Uterus (tissue), 4 donors: ENCODE results near the gene TCF4. TPM values are rescaled to one million over a fixed set of nuclear protein-coding genes. Genes with fewer than 3 reads are reported as not detected.

Experiments used
- DNase-seq, 2 donors: peaks; one replicate each; pipeline ENCODE4 v3.0.0-alpha.2; 2019 to 2020
- H3K27ac ChIP-seq, 2 donors: fragments of 200-600 bp; sonication (generic); 1 replicate in 1 of 2; 2 replicates in 1 of 2; pipeline ENCODE4 v1.5.1; 2016 to 2018
- H3K27me3 ChIP-seq, 2 donors: fragments of 200-600 bp; sonication (generic); one replicate each; pipeline ENCODE4 v1.5.1; 2018 to 2019; ENCODE audit warnings: control low read depth in 1 of 2
- H3K36me3 ChIP-seq, 2 donors: fragments of 200-600 bp; sonication (generic); one replicate each; pipeline ENCODE4 v1.5.1; 2019; ENCODE audit warnings: control low read depth in 1 of 2
- H3K4me1 ChIP-seq, 2 donors: fragments of 200-600 bp; sonication (generic); one replicate each; pipeline ENCODE4 v1.5.1; 2018 to 2019; ENCODE audit warnings: control low read depth in 1 of 2
- H3K4me3 ChIP-seq, 2 donors: fragments of 200-600 bp; sonication (generic); 1 replicate in 1 of 2; 2 replicates in 1 of 2; pipeline ENCODE4 v1.5.1; 2018 to 2019; ENCODE audit warnings: mild to moderate bottlenecking in 1 of 2
- H3K9me3 ChIP-seq, 2 donors: fragments of 200-600 bp; sonication (generic); one replicate each; pipeline ENCODE4 v1.5.1; 2019; ENCODE audit warnings: control low read depth in 1 of 2
- CTCF ChIP-seq, 4 experiments: fragments of 200-600 bp in 2 of 4; fragments of 450-650 bp in 2 of 4; sonication (generic) in 2 of 4; IDR thresholded peaks; one replicate each; pipeline ENCODE4 v1.5.1; 2016 to 2019; ENCODE audit warnings: antibody characterized with exemption in 4 of 4, mild to moderate bottlenecking in 2 of 4, moderate library complexity in 1 of 4
- POLR2A ChIP-seq, 2 donors: fragments of 450-650 bp; IDR thresholded peaks; one replicate each; pipeline ENCODE4 v1.6.1; 2016; ENCODE audit warnings: antibody characterized with exemption in 2 of 2, mild to moderate bottlenecking in 1 of 2, moderate library complexity in 1 of 2
- intact Hi-C: fragments of 100-400 bp; cut with DNase I; formaldehyde crosslinking; loops from one replicate; pipeline ENCODE4 v1.15.1; 2023; ENCODE audit warnings: low total_unique reads
- total RNA-seq, 4 donors: library from RNA; depleted of rRNA in 3 of 4; stranded (reverse); fragments of >200 nt in 3 of 4; gene quantifications; one replicate each; pipeline versions ENCODE4 v1.1.0 to v1.2.4, GENCODE V29; 2014 to 2023
- donor health status: DM: yes; HTN: yes; CAD: no.

TCF4 gene
- total RNA-seq, 4 donors from 2014 or later = 123 to 514 (median 163) TPM

GRCh38 chr18:55555395-55556027 lies 32.5 kb downstream of the TCF4 start:
- TF ChIP-seq POLR2A (IDR thresholded peaks at IDR 0.05) = no peak
- no peak for TF ChIP-seq CTCF (IDR thresholded peaks at IDR 0.05)
- Histone ChIP-seq H3K27me3 (no peaks in the 10 kb centered on the region), H3K36me3 (no peaks in the 10 kb centered on the region), H3K9me3 (no peaks in the 10 kb centered on the region), H3K27ac (no peak overlapping the region), H3K4me1 (no peaks in the 10 kb centered on the region), H3K4me3 (no peak overlapping the region)
- intact Hi-C loops = no loop called here
- no peak for DNase-seq

DNA sequence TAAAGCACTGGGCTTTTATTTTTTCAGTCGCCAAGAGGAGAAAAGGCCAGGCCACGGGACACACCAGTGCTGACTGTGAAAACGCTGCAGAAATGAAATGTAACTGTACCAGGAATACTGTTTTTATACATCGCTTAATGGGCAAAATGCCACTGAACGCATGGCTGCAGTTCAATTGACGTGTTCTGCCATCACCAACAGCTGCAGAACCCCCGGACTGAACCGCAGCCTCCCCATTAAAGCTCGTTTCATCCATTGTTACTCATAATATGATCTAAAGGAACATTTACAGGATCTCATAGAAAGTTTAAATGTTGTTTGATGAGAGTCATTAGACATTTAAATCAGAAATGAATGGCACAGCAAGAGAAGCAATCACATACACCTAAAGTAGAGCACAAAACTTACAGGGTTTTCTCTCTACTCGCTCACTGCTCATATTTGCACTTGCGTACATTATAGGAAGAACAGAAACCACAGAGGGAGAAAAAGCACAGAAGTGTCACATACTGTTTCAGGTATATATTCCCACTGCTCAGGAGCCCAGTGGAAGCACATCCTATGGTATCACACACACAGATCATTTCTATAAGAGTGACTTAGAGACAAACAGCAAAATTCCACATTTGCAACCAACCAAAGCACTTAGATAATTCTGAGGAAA lies 35.3 kb downstream of the TCF4 start:
- no peaks in the 10 kb centered on the region for H3K36me3 ChIP-seq
- no peak for TF ChIP-seq POLR2A (IDR thresholded peaks at IDR 0.05)
- TF ChIP-seq CTCF (IDR thresholded peaks at IDR 0.05) = no peak
- no peak for DNase-seq
- intact Hi-C loops = no loop called here
- H3K9me3 ChIP-seq = no peaks in the 10 kb centered on the region
- no peak overlapping the region for H3K27ac ChIP-seq
- no peak overlapping the region for H3K4me3 ChIP-seq
- H3K4me1 ChIP-seq = no peaks in the 10 kb centered on the region
- no peaks in the 10 kb centered on the region for H3K27me3 ChIP-seq

GRCh38 chr18:55551227-55551626 lies 36.8 kb downstream of the TCF4 start:
- Histone ChIP-seq H3K27me3 (no peaks in the 10 kb centered on the region), H3K4me1 (no peaks in the 10 kb centered on the region), H3K9me3 (no peaks in the 10 kb centered on the region), H3K27ac (no peak overlapping the region), H3K4me3 (no peak overlapping the region), H3K36me3 (no peaks in the 10 kb centered on the region)
- no peak for DNase-seq
- intact Hi-C loops = no loop called here
- no peak for TF ChIP-seq CTCF (IDR thresholded peaks at IDR 0.05)
- TF ChIP-seq POLR2A (IDR thresholded peaks at IDR 0.05) = no peak

DNA sequence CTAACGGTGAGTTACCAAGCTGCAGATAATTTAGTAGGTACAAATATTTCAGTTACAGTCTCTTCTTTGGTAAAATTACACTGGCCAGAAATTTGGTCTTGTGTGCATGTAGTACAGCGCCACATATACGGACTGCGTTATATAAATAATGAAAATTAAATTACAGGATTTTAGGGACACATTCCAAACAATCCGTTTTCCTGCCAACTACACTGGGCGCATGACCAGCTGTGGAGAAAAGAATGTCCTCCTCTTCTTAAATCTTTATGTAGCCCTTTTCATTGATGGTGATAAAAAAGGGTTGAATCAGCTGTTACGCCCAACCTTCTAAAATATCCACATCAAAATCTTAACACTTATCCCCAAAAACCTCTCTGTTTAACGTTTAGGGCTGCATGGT lies 37.5 kb downstream of the TCF4 start:
- no peaks in the 10 kb centered on the region for H3K27me3 ChIP-seq
- H3K36me3 ChIP-seq = no peaks in the 10 kb centered on the region
- no peaks in the 10 kb centered on the region for H3K4me1 ChIP-seq
- no peaks in the 10 kb centered on the region for H3K9me3 ChIP-seq
- no peak overlapping the region for H3K27ac ChIP-seq
- TF ChIP-seq CTCF (IDR thresholded peaks at IDR 0.05) (no peak), POLR2A (IDR thresholded peaks at IDR 0.05) (no peak)
- no peak for DNase-seq
- intact Hi-C loops = no loop called here
- H3K4me3 ChIP-seq = no peak overlapping the region

DNA sequence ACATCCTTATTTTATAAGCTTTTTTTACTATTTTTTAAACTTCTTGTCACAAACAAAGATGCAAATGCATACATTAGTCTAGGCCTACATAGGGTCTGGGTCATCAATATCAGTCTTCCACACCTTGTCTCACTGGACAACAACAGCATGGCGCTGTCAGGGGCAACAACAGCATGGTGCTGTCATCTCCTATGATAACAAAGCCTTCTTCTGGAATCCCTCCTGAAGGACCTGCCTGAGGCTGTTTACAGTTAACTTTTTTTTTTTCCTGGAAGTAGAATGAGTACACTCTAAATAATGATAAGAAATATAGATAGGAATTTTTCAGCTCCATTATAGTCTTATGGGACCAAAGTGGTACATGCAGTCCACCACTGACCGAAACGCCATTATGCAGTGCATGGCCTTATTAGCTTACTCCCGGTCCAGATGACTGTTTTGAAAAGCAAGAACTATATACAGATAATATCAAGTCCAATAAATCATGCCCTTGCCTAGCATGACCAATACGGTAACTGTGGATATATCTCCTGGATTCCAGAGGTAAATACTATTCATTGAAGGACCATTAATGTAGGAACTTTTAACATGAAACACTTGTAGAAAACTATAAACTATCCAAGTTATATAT lies 38.4 kb downstream of the TCF4 start:
- TF ChIP-seq POLR2A (IDR thresholded peaks at IDR 0.05) = no peak
- no peaks in the 10 kb centered on the region for H3K27me3 ChIP-seq
- no peak overlapping the region for H3K27ac ChIP-seq
- H3K4me1 ChIP-seq = no peaks in the 10 kb centered on the region
- H3K36me3 ChIP-seq = no peaks in the 10 kb centered on the region
- intact Hi-C loops = no loop called here
- H3K9me3 ChIP-seq = no peaks in the 10 kb centered on the region
- no peak for DNase-seq
- no peak overlapping the region for H3K4me3 ChIP-seq
